22Rv1 (cell line): ENCODE data around the gene SALL4.

Experiments
- CTCF ChIP-seq: fragments of 450-650 bp; IDR thresholded peaks from 2 replicates; pipeline ENCODE4 v1.5.1; 2017; ENCODE audit warnings: mild to moderate bottlenecking
- ZFX ChIP-seq: fragments of 450-650 bp; IDR thresholded peaks from 2 replicates; pipeline ENCODE4 v1.6.1; 2017; ENCODE audit warnings: antibody characterized with exemption, borderline replicate concordance

DNA sequence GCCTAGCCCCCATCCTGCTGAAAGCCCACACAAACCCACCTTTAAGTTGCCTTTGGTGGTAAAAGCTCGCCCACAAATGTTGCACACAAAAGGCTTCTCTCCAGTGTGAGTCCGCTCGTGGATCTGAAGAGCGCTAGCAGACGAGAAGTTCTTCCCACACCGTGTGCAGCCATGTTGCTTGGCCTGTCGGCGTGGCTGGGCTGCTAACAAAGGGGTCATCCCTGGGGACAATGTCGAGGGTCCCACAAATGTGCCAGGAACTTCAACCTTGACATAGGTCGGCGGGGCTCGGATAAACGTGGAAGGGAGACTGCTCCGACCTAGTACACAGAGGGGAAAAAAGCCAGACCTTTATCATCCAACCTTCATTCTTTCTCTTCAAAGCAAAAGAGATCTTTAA, 13.5 kb downstream of the SALL4 start:
- TF ChIP-seq CTCF (no peak), ZFX (no peak)
